Heart left ventricle (tissue), 13 donors: Measurements from ENCODE around the gene DOCK1.

Experiments used
- POLR2A ChIP-seq, 2 donors: fragments of 450-650 bp; IDR thresholded peaks; one replicate each; pipeline ENCODE4 v1.6.1; 2017; ENCODE audit warnings: antibody characterized with exemption in 2 of 2, mild to moderate bottlenecking in 2 of 2, moderate library complexity in 2 of 2
- TF ChIP-seq, protein P1 (sequence below), 12 donors: fragments of 200-600 bp; sonication (generic) in 4 of 12; IDR thresholded peaks; one replicate each; pipeline versions ENCODE4 v1.5.0 to v1.8.0; 2018 to 2022; ENCODE audit warnings: antibody characterized with exemption in 12 of 12, mild to moderate bottlenecking in 5 of 12
- donor health status: ischemic (EF 13 %, LVEDD 7.1; RV severe dilation, severe dysfunction).
- donor health status: DM: no; HTN: yes; CAD: no.
- donor health status: DM: no; HTN: no; CAD: no.
- donor health status: ischemic (EF 25% LVEDD 6.9; RV normal size, moderate dysfunction).
- donor health status: ischemic (EF 25% LVEDD 5.7; RV mildly dilated, moderate dysfunction).
- donor health status: ischemic (EF 35%, LVEDD 5.7; RV mildly dilated, moderate dysfunction).
- donor health status: nonischemic (EF 11% LVEDD 7.7; RV severe dilation, severe dysfunction).
- donor health status: DM: yes; HTN: yes; CAD: no.
- donor health status: PGD.
- donor health status: ischemic (EF 29% LVEDD 5.4; RV normal size, mild dysfunction).
- donor health status: nonischemic (EF 23%, LVEDD 6.1; RV moderate dilation, normal function).

GRCh38 chr10:127343821-127344220, 438.6 kb downstream of the DOCK1 start:
- no peak for TF ChIP-seq POLR2A (IDR thresholded peaks at IDR 0.05)
- TF ChIP-seq, protein P1, sequence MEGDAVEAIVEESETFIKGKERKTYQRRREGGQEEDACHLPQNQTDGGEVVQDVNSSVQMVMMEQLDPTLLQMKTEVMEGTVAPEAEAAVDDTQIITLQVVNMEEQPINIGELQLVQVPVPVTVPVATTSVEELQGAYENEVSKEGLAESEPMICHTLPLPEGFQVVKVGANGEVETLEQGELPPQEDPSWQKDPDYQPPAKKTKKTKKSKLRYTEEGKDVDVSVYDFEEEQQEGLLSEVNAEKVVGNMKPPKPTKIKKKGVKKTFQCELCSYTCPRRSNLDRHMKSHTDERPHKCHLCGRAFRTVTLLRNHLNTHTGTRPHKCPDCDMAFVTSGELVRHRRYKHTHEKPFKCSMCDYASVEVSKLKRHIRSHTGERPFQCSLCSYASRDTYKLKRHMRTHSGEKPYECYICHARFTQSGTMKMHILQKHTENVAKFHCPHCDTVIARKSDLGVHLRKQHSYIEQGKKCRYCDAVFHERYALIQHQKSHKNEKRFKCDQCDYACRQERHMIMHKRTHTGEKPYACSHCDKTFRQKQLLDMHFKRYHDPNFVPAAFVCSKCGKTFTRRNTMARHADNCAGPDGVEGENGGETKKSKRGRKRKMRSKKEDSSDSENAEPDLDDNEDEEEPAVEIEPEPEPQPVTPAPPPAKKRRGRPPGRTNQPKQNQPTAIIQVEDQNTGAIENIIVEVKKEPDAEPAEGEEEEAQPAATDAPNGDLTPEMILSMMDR (IDR thresholded peaks at IDR 0.05), result no peak
